NCI-H82 treated with DMSO at 0.1 percent for 48 hours (cell line): ENCODE measurements around the gene SERPING1.

Experiments used
- DNase-seq: peaks from one replicate; lab custom pipeline; 2025; ENCODE audit not compliant: unreplicated experiment; lab: John Stamatoyannopoulos, UW

The SERPING1 gene

GRCh38 chr11:57597461-57597915, at the start of gene SERPING1:
Gene SERPING1 (plus strand): TSS chr11:57597685. CDS start chr11:57598271, 586 bp downstream.
- no peak for DNase-seq

- DNase-seq = no peak
Measured at GRCh38 chr11:57547854-57548377, 49.6 kb upstream of the SERPING1 start.

GRCh38 chr11:57549983-57550382, 47.5 kb upstream of the SERPING1 start:
- DNase-seq = no peak

- DNase-seq = no peak
Measured at GRCh38 chr11:57551941-57552340, 45.5 kb upstream of the SERPING1 start.

- no peak for DNase-seq
Measured at GRCh38 chr11:57552479-57552878, 45.0 kb upstream of the SERPING1 start.

- DNase-seq = no peak
Measured at GRCh38 chr11:57555393-57555792, 42.1 kb upstream of the SERPING1 start.

GRCh38 chr11:57556041-57556440, 41.4 kb upstream of the SERPING1 start:
- no peak for DNase-seq

GRCh38 chr11:57560146-57560545, 37.3 kb upstream of the SERPING1 start:
- DNase-seq = no peak

- DNase-seq = peak; percentile 20
Measured at GRCh38 chr11:57562596-57562995, 34.9 kb upstream of the SERPING1 start.

GRCh38 chr11:57566005-57566904, 31.2 kb upstream of the SERPING1 start:
- DNase-seq = no peak

GRCh38 chr11:57566905-57567514, 30.5 kb upstream of the SERPING1 start:
- DNase-seq = no peak

GRCh38 chr11:57567515-57568329, 29.8 kb upstream of the SERPING1 start, which contains the start of gene UBE2L6:
Gene UBE2L6 (minus strand): TSS chr11:57567672. CDS start chr11:57567611, 61 bp downstream.
- no peak for DNase-seq

- peak; percentile 47 for DNase-seq
Measured at GRCh38 chr11:57568330-57568766, 29.1 kb upstream of the SERPING1 start.

- no peak for DNase-seq
Measured at GRCh38 chr11:57571606-57572005, 25.9 kb upstream of the SERPING1 start.

GRCh38 chr11:57574061-57574460, 23.4 kb upstream of the SERPING1 start:
- DNase-seq = no peak

- no peak for DNase-seq
Measured at GRCh38 chr11:57584341-57584740, 13.1 kb upstream of the SERPING1 start.

- no peak for DNase-seq
Measured at GRCh38 chr11:57585301-57585700, 12.2 kb upstream of the SERPING1 start.

- no peak for DNase-seq
Measured at GRCh38 chr11:57586711-57587245, 10.7 kb upstream of the SERPING1 start.

- no peak for DNase-seq
Measured at GRCh38 chr11:57588046-57588710, 9.3 kb upstream of the SERPING1 start.

- DNase-seq = no peak
Measured at GRCh38 chr11:57596266-57596885, 1.1 kb upstream of the SERPING1 start.
